Activated B cell treated with CpG ODN at 0.5 μM for 24 hours (primary cell): ENCODE data around the gene OSBPL10. TPM values are rescaled to one million over a fixed set of nuclear protein-coding genes. Genes with fewer than 3 reads are reported as not detected.
A peak's percentile ranks its signal among the peaks of the same experiment; 100 is the strongest.

Experiments
- ATAC-seq: fragments of 200-7000 bp; cut with Tn5 transposase; one replicate; pipeline ENCODE4 v1.10.0; 2021; ENCODE audit warnings: low read depth, mild to moderate bottlenecking, moderate library complexity
- CTCF ChIA-PET: fragments of 350-600 bp; sonication (Branson Sonifier 250); formaldehyde crosslinking; loops from one replicate; lab custom pipeline; 2021; ENCODE audit warnings: antibody characterized with exemption; lab: Charles Lee
- POLR2A ChIA-PET: fragments of 350-600 bp; sonication (Branson Sonifier 250); formaldehyde crosslinking; loops from one replicate; lab custom pipeline; 2021; ENCODE audit warnings: antibody characterized with exemption; lab: Charles Lee
- DNase-seq: peaks from one replicate; pipeline ENCODE4 v3.0.0; 2022
- H3K27ac Mint-ChIP-seq: one replicate; pipeline ENCODE4 v1.8.0; 2020; ENCODE audit warnings: mixed read lengths
- H3K27me3 Mint-ChIP-seq: one replicate; pipeline ENCODE4 v1.8.0; 2021; ENCODE audit warnings: mixed read lengths
- H3K36me3 Mint-ChIP-seq: one replicate; pipeline ENCODE4 v1.8.0; 2021; ENCODE audit warnings: low read depth, mixed read lengths
- H3K4me1 Mint-ChIP-seq: one replicate; pipeline ENCODE4 v1.8.0; 2021; ENCODE audit warnings: mixed read lengths
- H3K4me3 Mint-ChIP-seq: one replicate; pipeline ENCODE4 v1.8.0; 2020; ENCODE audit warnings: mild to moderate bottlenecking, mixed read lengths
- H3K9me3 Mint-ChIP-seq: one replicate; pipeline ENCODE4 v1.8.0; 2020; ENCODE audit warnings: mixed read lengths
- CTCF ChIP-seq: fragments of 200-600 bp; IDR thresholded peaks from one replicate; pipeline ENCODE4 v1.8.0; 2022; ENCODE audit warnings: antibody characterized with exemption, mild to moderate bottlenecking
- intact Hi-C: fragments of 100-400 bp; cut with micrococcal nuclease; formaldehyde crosslinking; loops from one replicate; pipeline ENCODE4 v1.15.1; 2024
- total RNA-seq: library from RNA; stranded (reverse); gene quantifications from 2 replicates; pipeline ENCODE4 v1.2.3, GENCODE V29; 2022

The OSBPL10 gene
- total RNA-seq, 1 donor from 2014 or later = 137 TPM

DNA sequence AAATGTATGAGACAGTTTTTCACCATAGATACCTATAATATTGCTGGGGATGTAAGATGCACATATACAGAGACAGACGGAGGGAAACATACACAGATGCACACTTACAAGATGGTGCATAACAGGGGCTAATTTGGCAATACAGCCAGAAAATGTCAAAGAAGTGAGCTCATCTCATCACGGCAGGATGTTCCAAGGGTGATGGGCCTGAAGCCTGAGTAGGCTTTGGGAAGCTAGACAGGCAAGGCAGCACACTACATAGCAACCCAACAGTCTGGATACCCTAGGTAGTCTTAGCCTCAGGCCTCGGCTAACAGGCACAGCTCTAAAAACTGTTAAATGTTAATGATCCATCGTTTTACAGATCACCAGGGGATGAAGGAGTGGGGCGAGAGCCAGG, 148.5 kb downstream of the OSBPL10 start:
- TF ChIP-seq CTCF = no peak
- Mint-ChIP-seq H3K4me3 (no peak overlapping the region), H3K4me1 (peaks cover 53% of the 10 kb centered on the region), H3K9me3 (no peaks in the 10 kb centered on the region), H3K36me3 (peaks cover 40% of the 10 kb centered on the region), H3K27me3 (no peaks in the 10 kb centered on the region), H3K27ac (no peak overlapping the region)
- no peak for ATAC-seq
- CTCF ChIA-PET = interaction anchor here (1.3 kb wide), 1 partner anchor 18 kb away, joined by 3 read pairs; no protein-coding TSS in a partner anchor
- intact Hi-C loops = no loop called here
- no peak for DNase-seq
- POLR2A ChIA-PET = no interaction called here

DNA sequence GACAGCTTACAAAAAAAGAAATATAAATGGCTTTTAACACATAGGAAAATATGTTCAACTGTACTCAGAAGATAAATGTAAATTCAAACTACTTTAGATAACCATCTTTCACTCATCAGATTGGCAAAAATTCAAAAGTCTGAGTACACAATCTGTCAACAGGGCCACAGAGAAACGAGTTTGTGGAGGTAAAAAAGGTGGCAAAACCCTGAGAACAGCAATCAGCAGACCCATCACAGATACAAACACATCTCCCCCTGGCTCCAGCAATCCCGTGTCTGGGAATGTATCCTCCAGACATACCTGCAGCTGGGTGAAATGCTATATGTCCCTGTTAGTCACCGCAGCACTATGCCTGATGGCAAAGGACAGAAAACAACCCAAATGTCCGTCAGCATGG, 149.5 kb downstream of the OSBPL10 start:
- H3K27me3 Mint-ChIP-seq = no peaks in the 10 kb centered on the region
- no peak for ATAC-seq
- no peak overlapping the region for H3K27ac Mint-ChIP-seq
- peaks cover 46% of the 10 kb centered on the region for H3K4me1 Mint-ChIP-seq
- intact Hi-C loops = no loop called here
- H3K4me3 Mint-ChIP-seq = no peak overlapping the region
- no peak for DNase-seq
- H3K36me3 Mint-ChIP-seq = peaks cover 45% of the 10 kb centered on the region
- ChIA-PET POLR2A (interaction anchor here (1.4 kb wide), 1 partner anchor 150 kb away, joined by 7 read pairs; the partner anchor contains the start of gene ZNF860), CTCF (interaction anchor here (1.3 kb wide), 1 partner anchor 19 kb away, joined by 3 read pairs; no protein-coding TSS in a partner anchor)
- no peaks in the 10 kb centered on the region for H3K9me3 Mint-ChIP-seq
- TF ChIP-seq CTCF = no peak

DNA sequence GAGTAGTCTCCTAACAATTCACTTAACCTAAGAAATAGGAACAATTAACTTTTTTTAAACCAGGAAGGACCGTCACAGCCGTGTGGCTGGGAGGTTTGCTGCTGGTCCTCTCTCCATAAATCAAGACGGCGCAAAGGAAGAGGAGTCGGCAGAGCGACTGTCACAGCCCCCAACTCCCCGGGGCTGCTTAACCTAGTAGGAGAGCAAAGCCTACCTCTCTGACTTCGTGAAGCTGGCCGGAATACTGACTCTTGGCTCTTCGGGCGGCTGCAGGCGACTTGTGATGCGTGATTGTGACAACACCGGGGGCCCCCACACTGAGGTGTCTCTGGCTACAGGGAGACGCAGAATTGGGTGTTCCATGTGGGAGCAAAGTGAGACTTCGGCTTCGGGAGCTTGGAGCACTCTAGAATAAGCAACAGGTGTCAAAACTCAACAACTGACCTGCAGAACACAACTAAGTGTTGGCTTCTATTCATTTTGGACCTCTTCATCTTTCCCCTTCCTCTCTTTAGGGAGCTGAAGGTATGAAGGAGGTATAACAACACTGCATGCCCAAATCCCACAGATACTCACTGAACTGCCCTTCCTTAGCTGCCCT, 151.1 kb downstream of the OSBPL10 start:
- peaks cover 52% of the 10 kb centered on the region for H3K36me3 Mint-ChIP-seq
- ChIA-PET POLR2A (no interaction called here), CTCF (no interaction called here)
- no peaks in the 10 kb centered on the region for H3K27me3 Mint-ChIP-seq
- H3K4me3 Mint-ChIP-seq = no peak overlapping the region
- H3K4me1 Mint-ChIP-seq = peaks cover 40% of the 10 kb centered on the region
- ATAC-seq (no peak), DNase-seq (no peak)
- no peaks in the 10 kb centered on the region for H3K9me3 Mint-ChIP-seq
- intact Hi-C loops = no loop called here
- TF ChIP-seq CTCF = no peak
- H3K27ac Mint-ChIP-seq = peak overlapping the region; percentile 68

DNA sequence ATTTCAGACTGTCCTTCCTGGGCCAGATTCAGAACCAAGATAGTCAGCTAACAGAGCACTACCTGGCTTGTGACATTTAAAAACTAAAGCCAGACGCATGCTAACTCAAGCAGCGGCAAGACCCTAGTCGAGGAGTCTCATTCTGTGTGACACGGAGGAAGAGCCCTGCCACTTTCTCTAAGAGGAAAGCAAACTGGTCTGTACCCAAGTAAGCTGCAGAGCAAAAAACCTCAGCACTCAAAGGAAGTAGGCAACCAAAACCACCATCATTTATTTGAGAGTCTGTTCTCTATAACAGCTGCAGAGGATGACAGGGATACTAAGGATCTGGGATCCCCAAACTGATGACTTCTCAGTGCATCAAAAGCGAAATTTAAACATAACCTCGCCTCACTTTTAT, 152.1 kb downstream of the OSBPL10 start:
- no peak for DNase-seq
- CTCF ChIA-PET = interaction anchor here (1.1 kb wide), 1 partner anchor 11 kb away, joined by 3 read pairs; no protein-coding TSS in a partner anchor
- Mint-ChIP-seq H3K4me1 (peaks cover 38% of the 10 kb centered on the region), H3K9me3 (peaks cover 2% of the 10 kb centered on the region), H3K4me3 (no peak overlapping the region), H3K36me3 (peaks cover 62% of the 10 kb centered on the region), H3K27ac (peak overlapping the region; percentile 42), H3K27me3 (no peaks in the 10 kb centered on the region)
- intact Hi-C loops = no loop called here
- ATAC-seq = no peak
- no peak for TF ChIP-seq CTCF
- POLR2A ChIA-PET = no interaction called here

GRCh38 chr3:31828007-31828406, 153.1 kb downstream of the OSBPL10 start:
- ChIA-PET CTCF (no interaction called here), POLR2A (no interaction called here)
- TF ChIP-seq CTCF = no peak
- Mint-ChIP-seq H3K36me3 (peaks cover 68% of the 10 kb centered on the region), H3K27me3 (no peaks in the 10 kb centered on the region), H3K4me3 (no peak overlapping the region), H3K27ac (no peak overlapping the region), H3K9me3 (peaks cover 2% of the 10 kb centered on the region), H3K4me1 (peaks cover 36% of the 10 kb centered on the region)
- DNase-seq = no peak
- ATAC-seq = no peak
- intact Hi-C loops = no loop called here
